ENCODE measurements around the gene RPS15A.
"Not testable (repeated sequence)": the region's sequence is repeated elsewhere in the genome, so short reads cannot be mapped to it uniquely, and the experiment has no call there.

GRCh38 chr16:18738768-18739167, 51.4 kb downstream of the RPS15A start:
- TF ChIP-seq EZH2 (IDR thresholded peaks at IDR 0.05; ENCODE audit: borderline replicate concordance); CTCF (IDR thresholded peaks at IDR 0.05; ENCODE audit: poor library complexity); EZH2phosphoT487 (IDR thresholded peaks at IDR 0.05; ENCODE audit: low read depth, severe bottlenecking, unreplicated experiment): not testable (repeated sequence)
